Thoracic aorta endothelial cell (primary cell): ENCODE results near the gene CLDN14. TPM values are rescaled to one million over a fixed set of nuclear protein-coding genes. Genes with fewer than 3 reads are reported as not detected.

Source experiments
- total RNA-seq: library from RNA; depleted of rRNA; stranded (reverse); fragments of >200 nt; gene quantifications from 2 replicates; pipeline ENCODE4 v1.2.3, GENCODE V29; 2012

Gene CLDN14, protein sequence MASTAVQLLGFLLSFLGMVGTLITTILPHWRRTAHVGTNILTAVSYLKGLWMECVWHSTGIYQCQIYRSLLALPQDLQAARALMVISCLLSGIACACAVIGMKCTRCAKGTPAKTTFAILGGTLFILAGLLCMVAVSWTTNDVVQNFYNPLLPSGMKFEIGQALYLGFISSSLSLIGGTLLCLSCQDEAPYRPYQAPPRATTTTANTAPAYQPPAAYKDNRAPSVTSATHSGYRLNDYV
- total RNA-seq: 0.22 TPM in 1 of 2 replicates, not detected in the other

DNA sequence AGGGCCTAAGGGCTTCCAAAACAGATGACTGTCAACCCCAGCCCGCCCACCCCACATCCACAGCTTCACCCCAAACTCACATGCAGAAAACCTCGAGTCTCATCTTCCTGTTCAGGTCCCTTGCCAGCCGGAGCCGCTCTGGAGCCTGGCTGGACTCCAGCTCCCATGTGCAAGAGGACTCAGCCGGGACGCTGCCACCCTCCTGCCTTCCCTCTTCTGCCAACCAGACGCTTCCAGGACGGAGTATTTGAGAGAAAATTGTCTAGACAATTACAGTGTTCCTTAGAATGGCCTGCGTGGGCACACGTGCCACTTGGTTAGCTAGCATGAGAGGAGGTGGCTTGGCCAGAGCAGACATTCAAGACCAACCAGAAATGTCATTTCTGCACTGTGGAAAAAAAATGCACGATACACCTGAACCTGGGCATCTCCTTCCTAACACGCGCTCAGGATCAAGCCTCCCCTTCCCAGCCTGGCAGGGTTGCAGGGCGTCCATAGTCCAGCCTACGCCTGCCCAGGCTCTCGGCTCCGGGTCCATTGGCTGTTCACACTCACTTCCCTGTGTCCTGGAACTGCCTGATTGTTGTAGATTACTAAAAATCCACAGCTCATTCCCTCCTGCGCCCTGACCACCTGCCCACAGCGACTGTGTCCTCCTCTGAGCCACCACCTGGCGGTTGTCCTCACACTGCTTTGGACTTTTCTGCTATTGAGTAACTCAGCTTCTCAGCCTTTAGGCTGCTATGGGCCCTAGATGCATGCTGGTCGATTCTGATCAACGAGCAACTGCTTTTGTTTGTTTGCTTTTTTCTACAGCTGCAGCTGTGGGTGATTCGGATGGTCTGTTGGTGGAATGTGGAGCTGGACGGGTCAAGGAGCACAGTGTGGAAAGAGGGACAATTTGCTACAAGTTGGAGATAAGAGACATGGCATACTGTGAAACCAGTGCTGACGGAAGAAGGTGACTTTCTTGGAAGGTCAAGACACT, at the start of gene CLDN14:
CLDN14 (minus strand) TSS at position 708 of the 988 bp plus-strand sequence. CDS start 18,427 bp downstream, outside the sequence.

Other genes starting within 250 kb of the CLDN14 start
- 39.0 and 46.5 TPM in 2 replicates for gene MORC3, start 159.9 kb downstream of the CLDN14 start, total RNA-seq
- gene CHAF1B, start 94.7 kb downstream of the CLDN14 start, total RNA-seq: 8.2 and 10.8 TPM in 2 replicates
- 0.07 and 0.13 TPM in 2 replicates for gene SIM2, start 219.0 kb upstream of the CLDN14 start, total RNA-seq